NCI-H774 (cell line): ENCODE results near the gene MPPED2.

ENCODE experiments used
- DNase-seq: peaks from one replicate; lab custom pipeline; 2025; lab: John Stamatoyannopoulos, UW

MPPED2 gene, protein sequence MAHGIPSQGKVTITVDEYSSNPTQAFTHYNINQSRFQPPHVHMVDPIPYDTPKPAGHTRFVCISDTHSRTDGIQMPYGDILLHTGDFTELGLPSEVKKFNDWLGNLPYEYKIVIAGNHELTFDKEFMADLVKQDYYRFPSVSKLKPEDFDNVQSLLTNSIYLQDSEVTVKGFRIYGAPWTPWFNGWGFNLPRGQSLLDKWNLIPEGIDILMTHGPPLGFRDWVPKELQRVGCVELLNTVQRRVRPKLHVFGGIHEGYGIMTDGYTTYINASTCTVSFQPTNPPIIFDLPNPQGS

GRCh38 chr11:30586251-30587144 is at the start of gene MPPED2:
Gene MPPED2 (minus strand): TSS chr11:30586353. CDS start chr11:30580373, 5,980 bp downstream.
- no peak for DNase-seq

GRCh38 chr11:30635401-30635989 is 49.3 kb upstream of the MPPED2 start:
- peak; percentile 17 for DNase-seq

- DNase-seq, result no peak
Measured at GRCh38 chr11:30631148-30631547, 45.0 kb upstream of the MPPED2 start.

DNA sequence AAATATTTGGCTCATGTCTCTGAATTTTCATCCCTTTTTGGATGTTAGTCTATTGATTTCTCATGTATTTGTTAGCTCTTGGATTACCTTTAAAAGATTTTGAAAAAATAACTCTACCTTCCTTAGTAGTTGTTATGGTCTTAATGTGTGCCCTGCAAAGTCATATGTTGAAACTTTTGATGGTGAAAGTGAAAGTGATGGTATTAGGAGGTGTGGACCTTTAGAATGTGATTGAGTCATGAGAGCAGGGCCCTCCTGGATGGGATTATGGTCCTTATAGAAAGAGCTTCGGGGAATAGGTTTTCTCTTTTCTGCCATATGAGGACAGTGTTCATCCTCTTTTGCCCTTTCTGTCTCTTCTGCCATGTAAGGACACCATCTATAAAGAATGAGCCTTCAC is 33.6 kb upstream of the MPPED2 start:
- no peak for DNase-seq

- no peak for DNase-seq
Measured at GRCh38 chr11:30617762-30618161, 31.6 kb upstream of the MPPED2 start.

DNA sequence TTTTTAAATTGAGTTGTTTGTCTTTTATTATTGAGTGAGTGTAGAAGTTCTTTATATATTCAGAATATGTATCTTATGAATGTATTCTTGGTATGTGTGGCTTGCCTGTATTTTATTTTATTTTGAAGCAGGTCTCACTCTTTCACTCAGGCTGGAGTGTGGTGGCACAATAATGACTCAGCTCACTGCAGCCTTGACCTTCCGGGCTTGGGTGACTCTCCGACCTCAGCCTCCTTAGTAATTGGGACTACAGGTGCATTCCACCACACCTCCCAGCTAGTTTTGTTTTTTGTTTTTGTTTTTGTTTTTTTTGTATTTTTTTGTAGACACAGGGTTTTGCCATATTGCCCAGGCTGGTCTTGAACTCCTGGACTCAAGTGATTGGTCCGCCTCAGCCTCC is 24.5 kb upstream of the MPPED2 start:
- no peak for DNase-seq

DNA sequence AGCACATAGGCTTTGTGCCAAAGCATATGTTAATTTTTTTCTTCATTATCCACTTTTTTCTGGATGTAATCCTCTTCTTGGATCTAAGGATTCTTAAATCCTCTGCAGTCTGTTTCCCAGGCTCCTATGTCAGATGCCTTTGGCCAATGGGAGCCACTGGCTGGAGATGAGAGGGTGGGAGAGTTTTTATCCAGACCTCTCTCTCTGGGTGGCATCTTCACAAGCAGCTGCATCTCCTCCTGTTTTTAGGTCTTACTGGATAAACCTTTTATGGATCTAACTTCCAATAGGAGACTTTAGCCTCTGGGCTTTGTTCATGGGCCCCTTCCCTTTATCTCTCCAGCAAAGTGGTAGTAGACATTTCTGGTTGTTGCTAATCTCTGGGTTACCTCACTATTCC is 22.4 kb upstream of the MPPED2 start:
- DNase-seq, result no peak

GRCh38 chr11:30605036-30605605 is 19.0 kb upstream of the MPPED2 start:
- DNase-seq, result no peak

DNA sequence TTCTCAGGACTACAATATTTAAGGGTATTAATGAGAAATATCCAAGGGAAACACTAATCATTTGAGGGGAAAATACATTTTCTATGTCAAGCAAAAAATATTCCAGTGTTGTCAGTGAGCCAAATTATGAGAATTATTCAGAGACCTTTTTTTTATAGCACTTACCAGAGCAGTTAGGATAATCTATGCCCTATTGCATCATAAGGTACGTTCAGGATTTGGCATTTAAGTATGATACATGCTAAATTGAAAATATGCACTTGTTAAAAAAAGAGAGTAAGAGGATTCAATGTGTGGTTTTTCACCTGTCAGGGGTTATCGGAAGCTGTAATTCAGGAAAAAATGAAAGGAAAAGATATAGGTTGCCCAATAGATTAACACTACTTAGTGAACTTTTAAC is 17.2 kb upstream of the MPPED2 start:
- DNase-seq, result no peak

DNA sequence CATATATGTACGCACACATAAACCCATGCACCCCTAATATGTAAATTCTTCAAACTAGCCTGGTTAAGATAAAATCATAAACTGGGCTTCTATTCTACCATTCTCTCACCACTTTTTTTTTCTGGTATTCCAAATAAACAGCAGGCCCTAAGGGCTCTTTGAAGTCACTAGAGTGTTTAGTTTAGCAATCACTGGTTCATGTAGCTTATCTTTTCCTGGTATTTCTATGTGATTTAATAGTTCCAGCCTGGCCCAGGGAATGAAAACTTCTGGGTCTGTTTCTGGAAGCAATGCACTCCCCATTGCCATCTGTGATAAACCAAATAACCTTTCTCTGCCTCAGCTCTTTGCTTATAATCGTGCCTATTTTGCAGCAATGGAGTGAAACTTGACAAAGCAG is 10.7 kb upstream of the MPPED2 start:
- no peak for DNase-seq

DNA sequence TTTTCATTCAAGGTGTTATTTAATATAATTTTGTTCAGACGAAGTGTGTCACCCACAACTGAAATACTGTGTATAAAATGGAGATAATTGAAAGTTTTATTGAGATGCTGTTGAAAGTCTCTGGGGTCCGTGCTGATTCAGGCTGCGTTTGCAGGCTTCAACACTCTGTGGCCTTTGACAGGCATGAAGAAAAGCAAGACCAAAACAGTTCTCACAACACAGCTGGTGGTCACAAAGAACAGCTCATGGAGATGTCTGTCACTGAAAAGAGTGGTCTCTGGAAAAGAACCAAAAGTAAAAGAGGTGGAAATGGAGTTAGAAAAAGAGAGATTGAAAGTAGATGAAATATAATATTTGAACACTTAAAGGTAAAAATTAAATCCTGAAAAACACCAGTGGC is 9.8 kb upstream of the MPPED2 start:
- no peak for DNase-seq

- no peak for DNase-seq
Measured at GRCh38 chr11:30594646-30595411, 8.7 kb upstream of the MPPED2 start.

- DNase-seq, result no peak
Measured at GRCh38 chr11:30587269-30587812, 1.2 kb upstream of the MPPED2 start.

GRCh38 chr11:30585892-30586250 is 282 bp downstream of the MPPED2 start:
- no peak for DNase-seq

DNA sequence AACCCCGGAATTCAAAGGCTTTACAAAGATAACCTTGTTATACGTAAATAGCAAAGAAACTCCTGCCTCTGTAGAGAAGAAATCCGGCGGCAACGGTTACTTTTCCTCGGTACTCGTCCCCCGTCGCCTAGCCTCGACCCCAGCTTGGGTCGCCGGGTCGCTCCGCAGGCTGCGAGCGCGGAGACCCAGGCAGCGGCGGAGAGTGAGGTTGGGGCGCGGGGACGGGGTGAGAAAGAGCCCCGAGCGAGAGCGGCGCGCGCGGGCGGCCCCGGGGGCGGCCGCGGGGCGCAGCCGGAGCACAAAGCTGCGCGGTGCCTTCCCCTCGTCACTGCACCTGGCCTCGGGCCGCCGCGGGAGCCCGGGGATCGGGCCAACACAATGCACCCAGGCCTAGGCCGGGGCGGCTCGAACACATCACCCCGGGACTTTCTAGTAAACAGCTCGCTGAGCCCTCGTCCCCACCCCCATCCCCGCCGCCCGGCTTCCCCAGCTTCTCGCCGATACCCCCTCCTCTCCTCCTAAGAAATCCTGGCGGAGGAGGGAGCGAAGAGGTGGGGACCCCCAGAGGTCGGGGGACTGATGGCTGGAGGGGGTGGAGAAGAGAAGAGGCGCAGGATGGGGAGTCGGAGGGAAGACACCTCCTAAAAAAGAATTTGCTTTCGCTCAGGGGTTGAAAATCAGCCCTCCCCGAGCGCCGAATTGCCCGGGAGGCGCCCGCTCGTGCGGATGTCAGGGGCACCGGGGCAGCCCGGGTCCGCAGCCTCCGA is 845 bp downstream of the MPPED2 start:
- no peak for DNase-seq

- no peak for DNase-seq
Measured at GRCh38 chr11:30583476-30584280, 2.5 kb downstream of the MPPED2 start.

- no peak for DNase-seq
Measured at GRCh38 chr11:30582726-30583125, 3.4 kb downstream of the MPPED2 start.

- no peak for DNase-seq
Measured at GRCh38 chr11:30581675-30582074, 4.5 kb downstream of the MPPED2 start.

GRCh38 chr11:30580573-30580972 is 5.6 kb downstream of the MPPED2 start:
- DNase-seq, result no peak
